Neural cell (in vitro differentiated cells): Measurements from ENCODE around the gene SIRT3. TPM values are rescaled to one million over a fixed set of nuclear protein-coding genes. Genes with fewer than 3 reads are reported as not detected.

Experiments
- H2AFZ ChIP-seq: fragments of 200-600, 300-800 bp; sonication (generic), shearing (Covaris generic); 2 replicates; pipeline ENCODE4 v1.6.0; 2014; ENCODE audit warnings: low read depth, mild to moderate bottlenecking, antibody characterized with exemption, low read length, moderate library complexity
- H3F3A ChIP-seq: fragments of 200-600 bp; shearing (Covaris generic); 2 replicates; pipeline ENCODE4 v1.6.1; 2016; ENCODE audit warnings: mild to moderate bottlenecking, moderate library complexity, mixed read lengths, antibody characterized with exemption, low read length; ENCODE audit not compliant: insufficient read depth, poor library complexity, severe bottlenecking
- H3K27ac ChIP-seq: fragments of 200-600, 300-800 bp; sonication (generic), shearing (Covaris generic); 2 replicates; pipeline ENCODE4 v1.5.1; 2014; ENCODE audit warnings: mild to moderate bottlenecking, low read length, moderate library complexity
- H3K27me3 ChIP-seq: fragments of 300-800, 200-600 bp; sonication (generic), shearing (Covaris generic); 2 replicates; pipeline ENCODE4 v1.6.0; 2014; ENCODE audit warnings: mild to moderate bottlenecking, low read depth, low read length, moderate library complexity; ENCODE audit not compliant: insufficient read depth
- H3K36me3 ChIP-seq: fragments of 300-800, 200-600 bp; sonication (generic), shearing (Covaris generic); 2 replicates; pipeline ENCODE4 v1.5.1; 2014; ENCODE audit warnings: mild to moderate bottlenecking, antibody characterized with exemption, low read length, moderate library complexity; ENCODE audit not compliant: insufficient read depth
- H3K4me2 ChIP-seq: fragments of 300-800, 200-600 bp; sonication (generic), shearing (Covaris generic); 2 replicates; pipeline ENCODE4 v1.6.0; 2014; ENCODE audit warnings: mild to moderate bottlenecking, low read length
- H3K4me3 ChIP-seq: fragments of 300-800, 200-600 bp; sonication (generic), shearing (Covaris generic); 2 replicates; pipeline ENCODE4 v1.5.1; 2014; ENCODE audit warnings: mild to moderate bottlenecking, low read length, moderate library complexity
- H3K79me2 ChIP-seq: fragments of 200-600 bp; shearing (Covaris generic); replicated peaks from 2 replicates; pipeline ENCODE4 v1.6.0; 2014; ENCODE audit warnings: mild to moderate bottlenecking, low read length, moderate library complexity; ENCODE audit not compliant: insufficient read depth
- H3K9ac ChIP-seq: fragments of 300-800, 200-600 bp; sonication (generic), shearing (Covaris generic); 2 replicates; pipeline ENCODE4 v1.6.1; 2016; ENCODE audit warnings: mild to moderate bottlenecking, low read length, mixed read lengths
- H3K9me2 ChIP-seq: fragments of 200-600 bp; shearing (Covaris generic); 2 replicates; pipeline ENCODE4 v1.6.1; 2016; ENCODE audit warnings: mild to moderate bottlenecking, low read length, mixed read lengths; ENCODE audit not compliant: insufficient read depth
- H3K9me3 ChIP-seq: fragments of 200-600, 300-800 bp; sonication (generic), shearing (Covaris generic); 2 replicates; pipeline ENCODE4 v1.6.1; 2016; ENCODE audit warnings: mild to moderate bottlenecking, mixed run types, low read length, moderate library complexity, mixed read lengths
- H4K20me1 ChIP-seq: fragments of 200-600 bp; shearing (Covaris generic); 2 replicates; pipeline ENCODE4 v1.6.1; 2016; ENCODE audit warnings: mild to moderate bottlenecking, mixed run types; ENCODE audit not compliant: insufficient read depth
- CTCF ChIP-seq: fragments of 450-650 bp; IDR thresholded peaks from 2 replicates; pipeline ENCODE4 v1.5.1; 2014; ENCODE audit warnings: antibody characterized with exemption, mild to moderate bottlenecking, moderate library complexity; ENCODE audit not compliant: poor library complexity, severe bottlenecking
- EP300 ChIP-seq: fragments of 450-650 bp; conservative IDR thresholded peaks from 2 replicates; pipeline ENCODE4 v1.6.1; 2014; ENCODE audit warnings: antibody characterized with exemption, mild to moderate bottlenecking, moderate library complexity; ENCODE audit not compliant: poor library complexity, severe bottlenecking
- EZH2 ChIP-seq: fragments of 200-600, 300-800 bp; shearing (Covaris generic), sonication (generic); IDR thresholded peaks from 2 replicates; pipeline ENCODE4 v1.6.1; 2014; ENCODE audit warnings: antibody characterized with exemption, low read length, borderline replicate concordance, mild to moderate bottlenecking; ENCODE audit not compliant: insufficient read depth, poor library complexity, severe bottlenecking
- MXI1 ChIP-seq: fragments of 450-650 bp; conservative IDR thresholded peaks from 2 replicates; pipeline ENCODE4 v1.6.1; 2014; ENCODE audit warnings: antibody characterized with exemption, mild to moderate bottlenecking; ENCODE audit not compliant: poor library complexity, severe bottlenecking
- POLR2AphosphoS5 ChIP-seq: IDR thresholded peaks from 2 replicates; pipeline ENCODE4 v1.6.1; 2012
- RAD21 ChIP-seq: fragments of 450-650 bp; conservative IDR thresholded peaks from 2 replicates; pipeline ENCODE4 v1.6.1; 2014; ENCODE audit warnings: antibody characterized with exemption, mild to moderate bottlenecking, moderate library complexity
- REST ChIP-seq: IDR thresholded peaks from 2 replicates; pipeline ENCODE4 v1.6.1; 2012; ENCODE audit warnings: borderline replicate concordance
- SMC3 ChIP-seq: fragments of 450-650 bp; conservative IDR thresholded peaks from 2 replicates; pipeline ENCODE4 v1.6.1; 2014; ENCODE audit warnings: antibody characterized with exemption, mild to moderate bottlenecking, moderate library complexity; ENCODE audit not compliant: poor library complexity
- TAF1 ChIP-seq: IDR thresholded peaks from 2 replicates; pipeline ENCODE4 v1.6.1; 2012; ENCODE audit warnings: low read depth
- polyA plus RNA-seq: library from polyadenylated mRNA; depleted of rRNA; stranded (reverse); fragments of >200 nt; gene quantifications from 2 replicates; pipeline ENCODE4 v1.2.3, GENCODE V29; 2014

SIRT3 gene
- polyA plus RNA-seq, 1 donor from 2014 or later = 32.9 TPM

- no peaks in the 10 kb centered on the region for H3K9me3 ChIP-seq
- H4K20me1 ChIP-seq = no peaks in the 10 kb centered on the region
- peak within 1 kb of the TSS; percentile 100 for H3K4me2 ChIP-seq
- no peaks in the 10 kb centered on the region for H3F3A ChIP-seq
- peak within 1 kb of the TSS; percentile 78 for H2AFZ ChIP-seq
- H3K27ac ChIP-seq = peak within 1 kb of the TSS; percentile 88
- H3K79me2 ChIP-seq = peaks cover 30% of the 10 kb centered on the region
- H3K27me3 ChIP-seq = no peaks in the 10 kb centered on the region
- H3K36me3 ChIP-seq = no peaks in the 10 kb centered on the region
- no peaks in the 10 kb centered on the region for H3K9me2 ChIP-seq
- peak within 1 kb of the TSS; percentile 93 for H3K9ac ChIP-seq
- H3K4me3 ChIP-seq = peak within 1 kb of the TSS; percentile 94
- peak; percentile 59 for TF ChIP-seq REST
- TF ChIP-seq EZH2 = no peak
- peak; percentile 31 for TF ChIP-seq SMC3
- peak; percentile 86 for TF ChIP-seq MXI1
- TF ChIP-seq TAF1 = no peak
- TF ChIP-seq RAD21 = no peak
- no peak for TF ChIP-seq CTCF
- peak; percentile 94 for TF ChIP-seq POLR2AphosphoS5
- TF ChIP-seq EP300 = peak; percentile 54
These were observed 929 bp upstream of the SIRT3 start, which contains the start of gene PSMD13 for GRCh38 chr11:236774-237767. PSMD13 (plus strand) TSS chr11:236976; CDS start chr11:237050, 74 bp downstream.

- TF ChIP-seq SMC3 = peak; percentile 46
- TF ChIP-seq POLR2AphosphoS5 = no peak
- TF ChIP-seq RAD21 = peak; percentile 31
- no peak for TF ChIP-seq EP300
- TF ChIP-seq TAF1 = no peak
- peak overlapping the region; percentile 83 for H3K27ac ChIP-seq
- H3K9ac ChIP-seq = peak overlapping the region; percentile 87
- H3F3A ChIP-seq = no peaks in the 10 kb centered on the region
- peak overlapping the region; percentile 69 for H2AFZ ChIP-seq
- H3K79me2 ChIP-seq = peaks cover 27% of the 10 kb centered on the region
- no peaks in the 10 kb centered on the region for H3K36me3 ChIP-seq
- H3K4me2 ChIP-seq = peak overlapping the region; percentile 100
- H3K9me2 ChIP-seq = no peaks in the 10 kb centered on the region
- no peaks in the 10 kb centered on the region for H3K27me3 ChIP-seq
- H3K4me3 ChIP-seq = peak overlapping the region; percentile 94
- no peaks in the 10 kb centered on the region for H3K9me3 ChIP-seq
- no peaks in the 10 kb centered on the region for H4K20me1 ChIP-seq
These were observed 539 bp downstream of the SIRT3 start for GRCh38 chr11:235609-235996.
